Right lobe of liver (tissue), 6 donors: ENCODE data around the gene KLHL1. TPM values are rescaled to one million over a fixed set of nuclear protein-coding genes. Genes with fewer than 3 reads are reported as not detected.

Source experiments
- ATAC-seq, 4 donors: fragments of 200-7000 bp; cut with Tn5 transposase; one replicate each; pipeline ENCODE4 v1.9.1; 2020; ENCODE audit warnings: mild to moderate bottlenecking in 4 of 4, moderate library complexity in 4 of 4
- DNase-seq, 3 donors: peaks; one replicate each; pipeline ENCODE4 v3.0.0-alpha.2; 2020
- H3K27ac ChIP-seq, 3 donors: fragments of 200-600 bp; one replicate each; pipeline ENCODE4 v1.8.0; 2022
- H3K27me3 ChIP-seq, 2 donors: fragments of 200-600 bp; one replicate each; pipeline ENCODE4 v1.8.0; 2022
- H3K36me3 ChIP-seq, 4 donors: fragments of 200-600 bp; sonication (generic) in 1 of 4; one replicate each; pipeline versions ENCODE4 v1.5.1 to v1.8.0; 2017 to 2022; ENCODE audit warnings: control low read depth in 1 of 4
- H3K4me1 ChIP-seq, 4 donors: fragments of 200-600 bp; sonication (generic) in 1 of 4; one replicate each; pipeline versions ENCODE4 v1.5.1 to v1.8.0; 2017 to 2022; ENCODE audit warnings: control low read depth in 1 of 4
- H3K4me3 ChIP-seq, 3 donors: fragments of 200-600 bp; one replicate each; pipeline ENCODE4 v1.8.0; 2022
- H3K9me3 ChIP-seq, 4 donors: fragments of 200-600 bp; sonication (generic) in 1 of 4; one replicate each; pipeline versions ENCODE4 v1.5.1 to v1.8.0; 2017 to 2022; ENCODE audit warnings: control low read depth in 1 of 4
- POLR2A ChIP-seq: fragments of 450-650 bp; IDR thresholded peaks from one replicate; pipeline ENCODE4 v1.6.1; 2017; ENCODE audit warnings: antibody characterized with exemption, mild to moderate bottlenecking
- WGBS: methylation state at CpG from one replicate; pipeline ENCODE4 v1.1.6; 2018; ENCODE audit warnings: low coverage, low lambda C conversion rate; ENCODE audit not compliant: insufficient coverage; ENCODE audit errors: missing lambda C conversion rate; 5-methylcytosine and 5-hydroxymethylcytosine counted together
- intact Hi-C, 2 donors: fragments of 100-400 bp; cut with DNase I; formaldehyde crosslinking; loops; one replicate each; pipeline versions ENCODE4 v1.11.2 to v1.14.1; 2022
- total RNA-seq, 6 experiments: library from RNA; depleted of rRNA in 2 of 6; stranded (reverse); fragments of >200 nt in 2 of 6; fragmentation: NEBNext Ultra II Directional in 3 of 6; extraction: Animal tissue kit (Norgen Biotek cat#: 25700) in 3 of 6; gene quantifications; one replicate each; pipeline versions ENCODE4 v1.1.0 to v1.2.4, GENCODE V29; 2016 to 2023
- TF ChIP-seq, protein P1 (sequence below), 4 donors: fragments of 200-600 bp in 3 of 4; fragments of 450-650 bp in 1 of 4; IDR thresholded peaks; one replicate each; pipeline versions ENCODE4 v1.5.1 to v1.8.0; 2016 to 2022; ENCODE audit warnings: antibody characterized with exemption in 4 of 4, mild to moderate bottlenecking in 2 of 4
- donor health status: DM: no; HTN: yes; CAD: no.
- donor health status: DM: no; HTN: no; CAD: no.
- donor health status: DM: no; HTN: no; CAD: no.
- donor health status: DM: no; HTN: yes; CAD: no.
- donor health status: DM: no; HTN: yes; CAD: no.

KLHL1 gene
- total RNA-seq, 6 experiments from 2014 or later: not detected

DNA sequence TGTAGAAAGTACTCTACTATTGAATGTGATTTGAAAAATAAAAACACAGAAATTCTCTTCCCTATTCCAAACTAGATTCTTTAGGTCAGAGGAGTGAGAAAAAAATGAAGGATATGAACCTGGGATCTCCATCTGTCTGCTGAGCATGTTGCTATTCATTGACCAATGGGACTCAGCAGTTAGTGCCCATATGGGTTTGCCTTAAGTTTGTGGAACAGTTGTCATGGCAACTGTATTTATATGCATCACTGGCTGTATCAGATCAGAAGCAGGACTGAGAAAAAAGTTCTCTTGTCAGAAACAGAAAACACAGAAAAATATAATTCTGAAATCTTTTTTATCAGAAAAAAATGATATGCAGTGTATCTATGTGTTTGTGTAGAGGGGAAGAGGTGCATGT is 74.0 kb downstream of the KLHL1 start:
- Histone ChIP-seq H3K27me3 (no peaks in the 10 kb centered on the region), H3K4me1 (no peaks in the 10 kb centered on the region), H3K9me3 (no peaks in the 10 kb centered on the region), H3K36me3 (no peaks in the 10 kb centered on the region), H3K27ac (no peak overlapping the region), H3K4me3 (no peak overlapping the region)
- TF ChIP-seq, protein P1, sequence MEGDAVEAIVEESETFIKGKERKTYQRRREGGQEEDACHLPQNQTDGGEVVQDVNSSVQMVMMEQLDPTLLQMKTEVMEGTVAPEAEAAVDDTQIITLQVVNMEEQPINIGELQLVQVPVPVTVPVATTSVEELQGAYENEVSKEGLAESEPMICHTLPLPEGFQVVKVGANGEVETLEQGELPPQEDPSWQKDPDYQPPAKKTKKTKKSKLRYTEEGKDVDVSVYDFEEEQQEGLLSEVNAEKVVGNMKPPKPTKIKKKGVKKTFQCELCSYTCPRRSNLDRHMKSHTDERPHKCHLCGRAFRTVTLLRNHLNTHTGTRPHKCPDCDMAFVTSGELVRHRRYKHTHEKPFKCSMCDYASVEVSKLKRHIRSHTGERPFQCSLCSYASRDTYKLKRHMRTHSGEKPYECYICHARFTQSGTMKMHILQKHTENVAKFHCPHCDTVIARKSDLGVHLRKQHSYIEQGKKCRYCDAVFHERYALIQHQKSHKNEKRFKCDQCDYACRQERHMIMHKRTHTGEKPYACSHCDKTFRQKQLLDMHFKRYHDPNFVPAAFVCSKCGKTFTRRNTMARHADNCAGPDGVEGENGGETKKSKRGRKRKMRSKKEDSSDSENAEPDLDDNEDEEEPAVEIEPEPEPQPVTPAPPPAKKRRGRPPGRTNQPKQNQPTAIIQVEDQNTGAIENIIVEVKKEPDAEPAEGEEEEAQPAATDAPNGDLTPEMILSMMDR (IDR thresholded peaks at IDR 0.05): no peak
- TF ChIP-seq POLR2A: no peak
- DNase-seq (no peak), ATAC-seq (no peak)
- intact Hi-C loops: no loop called here

DNA sequence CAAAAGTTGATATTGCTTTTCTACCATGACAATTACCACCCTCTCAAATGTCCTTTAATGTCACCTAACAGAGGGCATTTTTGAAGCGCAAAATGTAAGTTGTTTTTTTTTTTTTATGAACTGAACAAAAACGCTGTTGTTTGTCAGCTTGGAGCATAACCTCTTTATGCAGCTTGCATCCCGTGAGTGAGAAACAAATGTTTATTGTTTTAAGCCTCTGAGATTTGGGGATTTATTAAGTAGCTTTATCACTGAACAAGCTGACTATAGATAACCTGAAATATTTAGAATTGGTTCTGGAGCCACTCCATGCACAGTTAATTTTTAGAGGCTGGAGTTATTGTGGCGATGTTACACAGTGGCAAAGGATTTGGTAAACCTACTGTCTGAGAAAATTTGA is 80.7 kb downstream of the KLHL1 start:
- Histone ChIP-seq H3K36me3 (no peaks in the 10 kb centered on the region), H3K4me1 (no peaks in the 10 kb centered on the region), H3K4me3 (no peak overlapping the region), H3K27me3 (no peaks in the 10 kb centered on the region), H3K27ac (no peak overlapping the region), H3K9me3 (no peaks in the 10 kb centered on the region)
- TF ChIP-seq, protein P1 (IDR thresholded peaks at IDR 0.05): no peak
- no peak for TF ChIP-seq POLR2A
- ATAC-seq: no peak
- 40% methylated on average over 4 of the region's 4 CpGs for WGBS
- DNase-seq: no peak
- intact Hi-C loops: no loop called here

DNA sequence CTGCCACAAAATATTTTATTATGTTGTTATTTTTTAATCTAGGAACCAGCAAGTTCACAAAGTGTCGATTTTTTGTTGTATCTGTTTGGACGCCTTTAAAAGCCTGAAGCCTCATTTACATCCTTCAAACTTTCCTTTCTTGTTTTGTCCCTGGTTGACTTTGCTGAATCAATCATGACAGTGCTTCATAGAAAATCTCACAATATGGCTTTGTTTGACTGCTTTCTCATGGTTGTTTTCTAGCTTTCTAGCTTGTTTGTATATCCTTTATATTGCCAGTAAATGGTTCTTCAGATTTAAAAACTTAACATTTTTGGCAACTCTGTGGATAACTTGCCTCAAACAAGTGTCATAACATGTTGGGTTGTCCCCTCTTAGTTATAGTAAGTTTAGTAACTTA is 84.7 kb downstream of the KLHL1 start:
- TF ChIP-seq, protein P1 (IDR thresholded peaks at IDR 0.05): no peak
- TF ChIP-seq POLR2A: no peak
- Histone ChIP-seq H3K27ac (no peak overlapping the region), H3K36me3 (no peaks in the 10 kb centered on the region), H3K4me1 (no peaks in the 10 kb centered on the region), H3K4me3 (no peak overlapping the region), H3K9me3 (no peaks in the 10 kb centered on the region), H3K27me3 (no peaks in the 10 kb centered on the region)
- 71% methylated on average over 2 of the region's 2 CpGs for WGBS
- DNase-seq (no peak), ATAC-seq (no peak)
- intact Hi-C loops: no loop called here

DNA sequence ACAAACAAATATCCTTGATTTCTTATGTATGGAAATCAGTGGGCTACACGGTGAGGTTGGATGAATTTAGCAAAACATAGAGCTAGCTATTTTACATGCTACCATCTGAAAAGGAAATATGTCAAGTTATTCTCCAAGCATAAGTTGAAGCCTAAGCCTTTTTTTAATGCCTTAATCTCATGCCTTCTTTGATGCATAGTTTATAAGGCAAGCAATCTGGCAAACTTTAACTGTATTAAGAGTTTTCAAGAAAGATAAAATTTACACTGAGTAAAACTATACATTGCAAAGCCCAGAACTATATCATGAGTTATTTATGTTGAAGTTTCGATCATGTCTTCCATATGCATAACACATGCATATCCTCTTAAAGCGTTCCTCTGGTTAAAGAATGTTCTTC is 85.6 kb downstream of the KLHL1 start:
- no peak for DNase-seq
- no peak for TF ChIP-seq POLR2A
- TF ChIP-seq, protein P1 (IDR thresholded peaks at IDR 0.05): no peak
- Histone ChIP-seq H3K27me3 (no peaks in the 10 kb centered on the region), H3K36me3 (no peaks in the 10 kb centered on the region), H3K4me3 (no peak overlapping the region), H3K4me1 (no peaks in the 10 kb centered on the region), H3K27ac (no peak overlapping the region), H3K9me3 (no peaks in the 10 kb centered on the region)
- intact Hi-C loops: no loop called here
- ATAC-seq: no peak
- 59% methylated on average over 3 of the region's 3 CpGs for WGBS

DNA sequence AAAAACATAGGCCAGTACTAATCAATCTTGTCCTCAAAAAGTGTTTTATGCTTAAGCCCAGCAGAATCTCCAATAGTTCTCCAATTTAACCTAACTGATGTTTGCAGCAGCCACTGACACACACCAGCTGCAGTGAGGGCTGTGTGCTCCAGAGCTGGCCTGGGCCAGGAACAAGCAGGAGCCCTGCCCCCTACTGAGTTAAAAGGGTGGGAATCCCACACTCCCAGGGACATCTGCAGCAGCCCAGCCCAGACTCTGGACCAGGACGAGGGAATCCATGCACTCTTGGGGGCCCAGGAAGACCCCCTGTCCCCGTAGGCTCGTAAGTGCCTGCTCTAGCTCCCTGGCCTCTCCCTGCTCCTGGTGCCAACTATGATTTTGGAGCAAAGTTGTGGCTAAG is 92.1 kb downstream of the KLHL1 start:
- intact Hi-C loops: no loop called here
- Histone ChIP-seq H3K36me3 (no peaks in the 10 kb centered on the region), H3K9me3 (no peaks in the 10 kb centered on the region), H3K27ac (no peak overlapping the region), H3K4me3 (no peak overlapping the region), H3K4me1 (no peaks in the 10 kb centered on the region), H3K27me3 (no peaks in the 10 kb centered on the region)
- ATAC-seq (no peak), DNase-seq (no peak)
- TF ChIP-seq, protein P1 (IDR thresholded peaks at IDR 0.05): no peak
- no peak for TF ChIP-seq POLR2A
- 60% methylated on average over 1 of the region's 3 CpGs for WGBS
